SH-SY5Y (cell line): ENCODE results near the gene HOXD8.

Experiments
- GATA2 ChIP-seq: IDR thresholded peaks from 2 replicates; pipeline ENCODE4 v1.6.1; 2011; ENCODE audit warnings: mild to moderate bottlenecking, low read depth, low read length
- GATA3 ChIP-seq: IDR thresholded peaks from 2 replicates; pipeline ENCODE4 v1.6.1; 2011; ENCODE audit warnings: low read depth, mild to moderate bottlenecking, low read length, moderate library complexity

- TF ChIP-seq GATA3, result no peak
- TF ChIP-seq GATA2, result no peak
Observed at GRCh38 chr2:176118601-176119339, 10.7 kb upstream of the HOXD8 start.
